ENCODE data around the gene FAM47A.

FAM47A gene

DNA sequence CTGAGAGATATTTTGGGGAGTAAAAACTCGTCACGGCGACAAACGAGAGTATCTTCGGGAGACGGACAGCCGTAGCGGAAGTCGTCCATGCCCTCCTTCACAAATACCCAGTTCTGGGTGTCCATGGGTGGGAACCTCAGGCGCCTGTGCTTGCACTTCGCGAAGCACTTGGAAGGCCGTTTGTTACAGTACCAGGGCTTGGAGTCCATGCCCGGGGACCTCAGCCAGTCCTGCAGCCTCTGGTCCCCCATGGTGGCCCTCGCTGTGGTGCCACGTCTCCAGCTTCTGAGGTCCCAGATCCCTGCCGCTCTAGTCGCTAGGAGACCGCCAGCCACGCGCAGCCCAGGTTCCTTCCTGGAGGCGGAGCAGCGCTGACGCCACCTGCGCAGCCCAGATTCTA is at the start of gene FAM47A:
Gene FAM47A, minus strand, starts transcription at position 287 of the 400 bp plus-strand sequence. Its CDS starts 36 bp downstream, at position 251.
- Histone ChIP-seq H3K4me1 (ENCODE audit: control insufficient read depth, insufficient read depth, low read length, unreplicated experiment) (no peaks in the 10 kb centered on the region), H3K79me2 (ENCODE audit: control insufficient read depth, insufficient read depth, low read length, unreplicated experiment) (no peaks in the 10 kb centered on the region), H3K4me3 (ENCODE audit: low read depth, low read length) (no peak within 1 kb of the TSS), H3K27ac (ENCODE audit: low read depth, low read length) (no peak within 1 kb of the TSS), H2AFZ (ENCODE audit: low read length, unreplicated experiment) (no peak within 1 kb of the TSS), H3K36me3 (ENCODE audit: insufficient read depth, low read length) (no peaks in the 10 kb centered on the region), H3K27me3 (ENCODE audit: insufficient read depth, low read length) (no peaks in the 10 kb centered on the region)

DNA sequence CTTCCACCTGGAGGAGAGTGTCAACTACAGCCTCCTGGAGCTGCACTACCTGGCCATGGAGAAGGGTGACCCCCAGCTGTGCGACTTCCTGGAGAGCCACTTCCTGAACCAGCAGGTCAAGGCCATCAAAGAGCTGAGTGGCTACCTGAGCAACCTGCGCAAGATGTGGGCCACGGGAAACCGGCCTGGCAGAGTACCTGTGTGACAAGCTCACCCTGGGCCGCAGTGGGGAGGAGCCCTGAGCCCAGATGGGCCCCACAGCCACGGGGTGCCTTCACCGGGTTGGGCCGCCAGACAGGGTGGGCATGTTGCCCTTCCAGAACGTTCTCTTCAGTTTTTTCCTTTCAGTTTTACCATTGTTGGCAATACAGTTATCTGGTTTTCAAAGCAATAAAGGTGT is 15.2 kb upstream of the FAM47A start:
- H3K36me3 ChIP-seq (ENCODE audit: insufficient read depth, low read length), result no peaks in the 10 kb centered on the region

GRCh38 chrX:34146906-34147305 is 14.8 kb upstream of the FAM47A start:
- H3K79me2 ChIP-seq (ENCODE audit: control insufficient read depth, insufficient read depth, low read length, unreplicated experiment), result no peaks in the 10 kb centered on the region
- no peak overlapping the region for H2AFZ ChIP-seq (ENCODE audit: low read length, unreplicated experiment)
- H3K27me3 ChIP-seq (ENCODE audit: insufficient read depth, low read length), result no peaks in the 10 kb centered on the region
- no peak overlapping the region for H3K27ac ChIP-seq (ENCODE audit: low read depth, low read length)
- H3K4me3 ChIP-seq (ENCODE audit: low read depth, low read length), result no peak overlapping the region
- H3K4me1 ChIP-seq (ENCODE audit: control insufficient read depth, insufficient read depth, low read length, unreplicated experiment), result no peaks in the 10 kb centered on the region
- H3K36me3 ChIP-seq (ENCODE audit: insufficient read depth, low read length), result no peaks in the 10 kb centered on the region

More for the DNA sequence above, 15.2 kb upstream of the FAM47A start:
- Histone ChIP-seq H2AFZ (ENCODE audit: low read length, unreplicated experiment) (no peak overlapping the region), H3K4me3 (ENCODE audit: low read depth, low read length) (no peak overlapping the region), H3K79me2 (ENCODE audit: control insufficient read depth, insufficient read depth, low read length, unreplicated experiment) (no peaks in the 10 kb centered on the region), H3K27ac (ENCODE audit: low read depth, low read length) (no peak overlapping the region), H3K4me1 (ENCODE audit: control insufficient read depth, insufficient read depth, low read length, unreplicated experiment) (no peaks in the 10 kb centered on the region), H3K27me3 (ENCODE audit: insufficient read depth, low read length) (no peaks in the 10 kb centered on the region)

GRCh38 chrX:34144246-34144645 is 12.1 kb upstream of the FAM47A start:
- no peaks in the 10 kb centered on the region for H3K4me1 ChIP-seq (ENCODE audit: control insufficient read depth, insufficient read depth, low read length, unreplicated experiment)
- H3K79me2 ChIP-seq (ENCODE audit: control insufficient read depth, insufficient read depth, low read length, unreplicated experiment), result no peaks in the 10 kb centered on the region
- no peak overlapping the region for H2AFZ ChIP-seq (ENCODE audit: low read length, unreplicated experiment)
- H3K27ac ChIP-seq (ENCODE audit: low read depth, low read length), result no peak overlapping the region
- H3K4me3 ChIP-seq (ENCODE audit: low read depth, low read length), result no peak overlapping the region
- no peaks in the 10 kb centered on the region for H3K36me3 ChIP-seq (ENCODE audit: insufficient read depth, low read length)
- H3K27me3 ChIP-seq (ENCODE audit: insufficient read depth, low read length), result no peaks in the 10 kb centered on the region

- no peaks in the 10 kb centered on the region for H3K4me1 ChIP-seq (ENCODE audit: control insufficient read depth, insufficient read depth, low read length, unreplicated experiment)
- H3K36me3 ChIP-seq (ENCODE audit: insufficient read depth, low read length), result no peaks in the 10 kb centered on the region
- no peaks in the 10 kb centered on the region for H3K79me2 ChIP-seq (ENCODE audit: control insufficient read depth, insufficient read depth, low read length, unreplicated experiment)
- H2AFZ ChIP-seq (ENCODE audit: low read length, unreplicated experiment), result no peak overlapping the region
- H3K4me3 ChIP-seq (ENCODE audit: low read depth, low read length), result no peak overlapping the region
- H3K27me3 ChIP-seq (ENCODE audit: insufficient read depth, low read length), result no peaks in the 10 kb centered on the region
- H3K27ac ChIP-seq (ENCODE audit: low read depth, low read length), result no peak overlapping the region
These were observed 8.7 kb upstream of the FAM47A start for GRCh38 chrX:34140816-34141215.

GRCh38 chrX:34130980-34131744 is 952 bp downstream of the FAM47A start:
- no peak overlapping the region for H2AFZ ChIP-seq (ENCODE audit: low read length, unreplicated experiment)
- no peak overlapping the region for H3K4me3 ChIP-seq (ENCODE audit: low read depth, low read length)
- no peaks in the 10 kb centered on the region for H3K36me3 ChIP-seq (ENCODE audit: insufficient read depth, low read length)
- no peaks in the 10 kb centered on the region for H3K4me1 ChIP-seq (ENCODE audit: control insufficient read depth, insufficient read depth, low read length, unreplicated experiment)
- H3K27ac ChIP-seq (ENCODE audit: low read depth, low read length), result no peak overlapping the region
- no peaks in the 10 kb centered on the region for H3K27me3 ChIP-seq (ENCODE audit: insufficient read depth, low read length)
- no peaks in the 10 kb centered on the region for H3K79me2 ChIP-seq (ENCODE audit: control insufficient read depth, insufficient read depth, low read length, unreplicated experiment)

DNA sequence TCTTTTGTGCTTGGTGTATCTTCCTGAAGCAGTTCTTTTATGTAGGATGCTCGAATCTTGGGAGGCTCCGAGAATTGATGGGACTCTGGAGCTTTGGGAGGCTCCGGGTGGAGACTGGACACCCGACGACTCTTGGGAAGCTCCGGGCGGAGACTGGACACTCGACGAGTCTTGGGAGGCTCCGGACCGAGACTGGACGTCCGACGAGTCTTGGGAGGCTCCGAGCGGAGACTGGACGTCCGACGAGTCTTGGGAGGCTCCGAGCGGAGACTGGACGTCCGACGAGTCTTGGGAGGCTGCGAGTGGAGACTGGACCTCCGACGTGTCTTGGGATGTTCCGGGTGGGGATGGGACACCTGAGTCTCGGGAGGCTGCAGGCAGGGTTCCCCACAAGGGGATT is 1.6 kb downstream of the FAM47A start:
- Histone ChIP-seq H2AFZ (ENCODE audit: low read length, unreplicated experiment) (no peak overlapping the region), H3K4me1 (ENCODE audit: control insufficient read depth, insufficient read depth, low read length, unreplicated experiment) (no peaks in the 10 kb centered on the region), H3K27ac (ENCODE audit: low read depth, low read length) (no peak overlapping the region), H3K27me3 (ENCODE audit: insufficient read depth, low read length) (no peaks in the 10 kb centered on the region), H3K36me3 (ENCODE audit: insufficient read depth, low read length) (no peaks in the 10 kb centered on the region), H3K4me3 (ENCODE audit: low read depth, low read length) (no peak overlapping the region), H3K79me2 (ENCODE audit: control insufficient read depth, insufficient read depth, low read length, unreplicated experiment) (no peaks in the 10 kb centered on the region)

DNA sequence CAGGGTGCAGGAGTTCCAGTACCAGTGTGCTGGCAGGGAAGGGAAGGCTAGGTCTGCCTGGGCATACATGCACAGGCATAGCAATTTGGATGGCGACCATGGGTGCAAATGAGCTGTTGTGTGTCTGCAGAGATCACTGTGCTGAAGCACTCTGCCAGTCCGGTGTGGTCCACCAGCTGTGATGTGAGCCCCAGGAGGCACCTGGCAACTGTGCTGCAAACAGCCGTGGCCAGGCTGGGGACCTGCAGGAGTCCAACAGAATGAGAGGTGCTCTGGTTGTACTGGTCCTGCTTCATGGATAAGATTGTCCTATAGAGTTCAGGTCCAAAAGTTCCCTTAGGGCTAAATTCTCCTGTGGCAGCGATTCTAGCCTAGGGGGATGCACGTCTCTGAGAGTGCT is 6.1 kb downstream of the FAM47A start:
- Histone ChIP-seq H2AFZ (ENCODE audit: low read length, unreplicated experiment) (no peak overlapping the region), H3K4me3 (ENCODE audit: low read depth, low read length) (no peak overlapping the region), H3K4me1 (ENCODE audit: control insufficient read depth, insufficient read depth, low read length, unreplicated experiment) (no peaks in the 10 kb centered on the region), H3K36me3 (ENCODE audit: insufficient read depth, low read length) (no peaks in the 10 kb centered on the region), H3K27me3 (ENCODE audit: insufficient read depth, low read length) (no peaks in the 10 kb centered on the region), H3K79me2 (ENCODE audit: control insufficient read depth, insufficient read depth, low read length, unreplicated experiment) (no peaks in the 10 kb centered on the region), H3K27ac (ENCODE audit: low read depth, low read length) (no peak overlapping the region)

DNA sequence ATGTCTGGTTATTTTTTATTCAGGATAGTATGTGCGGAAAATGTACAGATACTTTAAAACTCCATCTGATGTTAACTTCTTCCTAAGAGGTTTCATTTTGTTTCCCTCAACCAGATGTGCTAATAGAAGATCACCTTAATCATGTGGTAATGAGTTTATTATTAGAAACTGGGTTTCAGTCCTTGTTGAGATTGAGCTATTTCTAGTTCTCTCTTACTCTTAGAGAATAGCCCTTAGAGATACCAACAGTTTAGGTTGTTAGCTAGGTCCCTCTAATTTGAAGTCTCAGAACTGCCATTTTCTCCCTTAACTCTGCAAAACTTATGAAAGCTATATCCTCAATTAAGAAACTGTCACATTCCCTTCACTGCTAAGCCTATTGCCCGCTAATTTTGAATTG is 13.0 kb downstream of the FAM47A start:
- Histone ChIP-seq H3K36me3 (ENCODE audit: insufficient read depth, low read length) (no peaks in the 10 kb centered on the region), H3K27ac (ENCODE audit: low read depth, low read length) (no peak overlapping the region), H3K4me1 (ENCODE audit: control insufficient read depth, insufficient read depth, low read length, unreplicated experiment) (no peaks in the 10 kb centered on the region), H2AFZ (ENCODE audit: low read length, unreplicated experiment) (no peak overlapping the region), H3K4me3 (ENCODE audit: low read depth, low read length) (no peak overlapping the region), H3K79me2 (ENCODE audit: control insufficient read depth, insufficient read depth, low read length, unreplicated experiment) (no peaks in the 10 kb centered on the region), H3K27me3 (ENCODE audit: insufficient read depth, low read length) (no peaks in the 10 kb centered on the region)

GRCh38 chrX:34112459-34112858 is 19.7 kb downstream of the FAM47A start:
- no peaks in the 10 kb centered on the region for H3K79me2 ChIP-seq (ENCODE audit: control insufficient read depth, insufficient read depth, low read length, unreplicated experiment)
- H3K27me3 ChIP-seq (ENCODE audit: insufficient read depth, low read length), result no peaks in the 10 kb centered on the region
- H3K4me3 ChIP-seq (ENCODE audit: low read depth, low read length), result no peak overlapping the region

More at GRCh38 chrX:34112459-34112858, 19.7 kb downstream of the FAM47A start:
- Histone ChIP-seq H2AFZ (ENCODE audit: low read length, unreplicated experiment) (no peak overlapping the region), H3K4me1 (ENCODE audit: control insufficient read depth, insufficient read depth, low read length, unreplicated experiment) (no peaks in the 10 kb centered on the region), H3K27ac (ENCODE audit: low read depth, low read length) (no peak overlapping the region), H3K36me3 (ENCODE audit: insufficient read depth, low read length) (no peaks in the 10 kb centered on the region)

Data from ACC112 (cell line).